ENCODE results near the gene NOXA1.
"Not testable (repeated sequence)": the region's sequence is repeated elsewhere in the genome, so short reads cannot be mapped to it uniquely, and the experiment has no call there.

NOXA1 gene

GRCh38 chr9:137465000-137465719, 42.0 kb downstream of the NOXA1 start:
- DNase-seq (ENCODE audit: low read depth in 2 of 2): no peak

- DNase-seq (ENCODE audit: low read depth in 2 of 2): no peak
These were observed 42.7 kb downstream of the NOXA1 start for GRCh38 chr9:137465720-137466388.

- DNase-seq (ENCODE audit: low read depth in 2 of 2): not testable (repeated sequence)
These were observed 43.3 kb downstream of the NOXA1 start for GRCh38 chr9:137466389-137467085.

DNA sequence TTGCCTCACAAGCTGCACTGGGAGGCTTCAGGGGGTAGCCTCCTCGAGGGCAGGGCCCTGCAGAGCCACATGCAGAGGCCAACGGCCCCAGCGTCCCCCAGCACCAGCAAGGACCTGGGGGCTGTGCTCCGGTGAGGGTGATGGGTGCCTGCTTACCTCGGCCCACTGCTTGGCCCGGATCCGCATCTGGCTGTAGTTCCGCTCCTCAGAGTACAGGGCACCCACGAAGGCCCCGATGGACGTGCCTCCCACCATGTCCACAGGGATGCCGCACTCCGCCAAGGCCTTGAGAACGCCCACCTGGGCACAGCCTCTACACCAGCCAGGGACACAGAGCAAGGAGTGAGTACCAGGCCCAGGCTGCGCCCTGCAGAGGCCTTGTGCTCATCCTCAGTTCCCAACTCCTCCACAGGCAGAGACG, 44.0 kb downstream of the NOXA1 start:
- no peak for DNase-seq (ENCODE audit: low read depth in 2 of 2)

DNA sequence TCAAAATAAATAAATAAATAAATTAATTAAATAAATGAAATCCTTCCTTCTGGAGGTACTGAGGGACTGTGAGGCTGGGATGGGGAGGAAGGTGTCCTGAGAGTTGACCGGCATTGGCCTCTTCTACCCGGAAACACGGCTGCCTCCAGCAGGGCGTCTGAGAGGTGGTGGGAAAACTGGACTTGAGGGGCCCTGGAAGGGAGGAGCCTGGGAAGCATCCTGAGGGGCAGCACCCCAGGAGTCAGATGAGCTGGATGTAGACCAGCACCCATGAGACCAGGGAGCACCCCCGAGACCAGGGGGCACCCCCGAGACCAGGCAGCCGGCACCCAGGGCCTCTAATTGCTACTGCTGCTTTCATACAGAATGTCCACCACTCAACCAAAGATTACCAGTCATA, 44.7 kb downstream of the NOXA1 start:
- DNase-seq (ENCODE audit: low read depth in 2 of 2): no peak

DNA sequence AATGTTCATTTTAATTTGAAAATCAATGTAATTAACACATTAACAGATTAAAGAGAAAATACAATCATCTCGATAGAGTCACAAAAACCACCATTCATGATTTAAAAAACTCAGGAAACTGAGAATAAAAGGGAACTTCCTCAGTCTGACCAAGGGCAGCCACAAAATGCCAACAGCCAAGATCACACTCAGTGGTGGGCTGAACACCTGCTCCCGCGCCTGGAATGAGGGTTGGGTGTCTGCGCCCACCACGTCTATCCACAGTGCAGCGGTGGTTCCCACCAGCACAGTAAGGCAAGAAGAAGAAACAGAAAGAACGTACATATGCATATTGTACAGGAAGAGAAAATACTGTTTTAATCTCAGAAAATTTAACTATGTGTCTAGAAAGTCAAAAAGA, 47.6 kb downstream of the NOXA1 start:
- no peak for DNase-seq (ENCODE audit: low read depth in 2 of 2)

GRCh38 chr9:137474271-137474670, 51.1 kb downstream of the NOXA1 start:
- no peak for DNase-seq (ENCODE audit: low read depth in 2 of 2)

GRCh38 chr9:137475666-137476065, 52.5 kb downstream of the NOXA1 start:
- no peak for DNase-seq (ENCODE audit: low read depth in 2 of 2)

DNA sequence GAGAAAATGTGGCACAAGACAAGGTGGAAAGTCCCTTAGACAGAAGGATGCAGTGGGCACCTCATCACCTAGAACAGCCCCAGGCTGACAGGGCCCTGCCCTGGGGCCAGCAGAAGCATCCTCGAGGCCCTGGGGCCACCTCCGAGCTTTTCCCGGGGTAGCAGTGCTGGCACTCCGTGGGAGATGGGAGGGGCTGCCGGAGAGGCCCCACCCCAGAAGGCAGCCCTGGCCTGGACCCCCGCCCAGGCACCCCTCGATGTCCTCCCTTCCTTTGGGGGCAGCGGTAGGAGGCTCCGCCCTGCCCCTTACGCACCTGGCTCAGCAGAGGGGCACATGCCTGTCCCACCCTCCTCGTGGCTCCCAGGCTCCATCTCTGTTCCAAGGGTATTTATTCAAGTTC, 53.7 kb downstream of the NOXA1 start:
- no peak for DNase-seq (ENCODE audit: low read depth in 2 of 2)

DNA sequence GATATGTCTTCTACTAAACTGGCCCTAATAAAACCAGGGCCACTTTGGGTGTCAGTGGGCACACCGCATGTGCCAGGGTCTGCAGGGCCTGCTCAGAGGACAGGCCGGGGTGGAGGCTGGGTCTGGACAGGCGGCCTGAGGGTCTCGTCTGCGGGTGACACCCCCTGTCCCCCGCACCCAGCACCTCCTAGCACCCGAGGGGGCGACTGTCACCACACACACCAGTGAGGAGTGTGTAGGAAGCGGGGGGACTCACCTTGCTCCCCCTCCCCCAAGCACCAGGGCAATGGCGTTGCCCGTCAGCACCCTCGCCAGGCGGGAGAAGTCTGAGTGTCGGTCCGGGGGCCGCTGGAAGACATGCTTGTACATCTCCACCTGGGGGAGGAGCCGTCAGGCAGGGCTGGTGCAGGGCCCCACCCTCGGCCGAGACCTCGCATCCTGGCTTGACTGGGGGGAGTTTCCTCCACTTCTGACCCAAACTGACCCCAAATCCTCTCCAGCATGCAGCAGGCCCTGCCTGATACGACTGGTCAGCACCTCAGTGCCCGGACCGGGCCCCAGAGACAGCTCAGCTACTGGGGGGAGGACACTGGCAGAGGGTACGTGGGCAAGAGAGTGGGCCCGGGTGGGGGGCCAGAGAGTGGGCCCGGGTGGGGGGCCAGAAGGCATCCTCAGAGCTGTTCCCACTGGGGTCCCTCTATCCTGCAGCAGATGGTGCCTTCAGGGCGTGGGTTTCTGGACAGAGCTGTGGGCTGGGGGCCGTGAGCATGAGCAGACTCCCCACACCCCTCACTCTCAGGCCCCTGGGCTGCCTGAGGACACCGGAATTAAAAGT, 54.8 kb downstream of the NOXA1 start:
- no peak for DNase-seq (ENCODE audit: low read depth in 2 of 2)

DNA sequence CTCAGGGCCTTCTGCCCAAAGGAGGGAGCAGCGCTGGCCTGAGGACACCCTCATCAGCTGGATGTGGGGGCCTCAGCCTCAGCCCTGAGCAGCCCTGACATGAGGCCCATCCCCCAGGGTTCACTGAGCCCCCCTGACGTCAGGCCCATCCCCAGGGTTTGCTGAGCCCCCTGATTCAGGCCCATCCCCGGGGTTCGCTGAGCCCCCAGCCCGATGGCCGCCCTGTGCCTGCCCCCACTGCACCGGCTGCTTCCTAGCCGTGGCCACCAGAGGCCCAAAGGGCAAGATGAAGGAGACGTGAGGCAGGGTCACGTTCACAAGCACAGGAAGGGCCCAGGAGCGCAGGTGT, 55.4 kb downstream of the NOXA1 start:
- DNase-seq (ENCODE audit: low read depth in 2 of 2): no peak

DNA sequence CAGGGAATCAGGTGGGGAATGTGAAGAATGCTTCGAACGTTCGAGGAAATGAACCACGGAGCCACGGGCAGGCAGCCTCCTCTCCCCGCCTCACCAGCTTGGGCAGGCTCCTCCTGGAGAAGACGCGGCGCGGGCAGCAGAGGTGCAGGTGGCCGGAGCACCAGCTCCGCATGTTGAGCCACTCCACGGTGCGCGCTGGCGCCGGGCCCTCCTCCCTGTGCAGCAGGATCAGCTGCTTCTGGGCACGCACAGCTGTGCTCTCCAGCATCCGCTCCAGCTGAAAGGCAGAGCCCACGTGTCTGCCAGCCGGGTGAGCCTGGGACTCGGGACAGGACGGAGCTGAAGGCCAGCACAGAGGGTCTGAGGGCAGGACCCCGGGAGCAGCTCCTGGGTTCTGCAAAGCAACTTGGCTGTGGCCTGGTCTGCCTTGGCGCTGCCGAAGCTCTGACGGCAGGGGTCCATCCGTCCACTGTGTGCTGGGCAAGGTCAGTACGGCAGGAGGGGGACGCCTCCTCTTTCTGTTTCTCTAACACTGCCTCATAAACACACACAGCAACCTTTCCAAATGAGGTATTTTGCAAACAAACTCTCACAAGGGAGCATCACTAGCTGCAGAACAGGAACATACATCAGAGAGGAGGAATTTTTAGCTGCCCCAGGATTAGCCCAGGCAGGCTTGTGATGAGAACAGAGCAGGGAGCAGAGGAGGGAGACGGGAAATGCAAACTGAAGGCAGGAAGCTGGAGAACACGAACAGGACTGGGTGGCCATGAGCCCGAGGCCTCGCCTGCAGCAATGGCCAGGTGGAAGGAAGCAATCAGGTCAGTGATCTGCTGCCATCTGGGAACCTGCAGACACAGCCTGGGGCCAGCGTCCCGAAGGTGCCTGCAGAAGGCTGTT, 56.0 kb downstream of the NOXA1 start:
- DNase-seq (ENCODE audit: low read depth in 2 of 2): no peak

GRCh38 chr9:137479892-137480685, 56.9 kb downstream of the NOXA1 start:
- no peak for DNase-seq (ENCODE audit: low read depth in 2 of 2)

- DNase-seq (ENCODE audit: low read depth in 2 of 2): no peak
These were observed 57.8 kb downstream of the NOXA1 start for GRCh38 chr9:137480686-137481683.

DNA sequence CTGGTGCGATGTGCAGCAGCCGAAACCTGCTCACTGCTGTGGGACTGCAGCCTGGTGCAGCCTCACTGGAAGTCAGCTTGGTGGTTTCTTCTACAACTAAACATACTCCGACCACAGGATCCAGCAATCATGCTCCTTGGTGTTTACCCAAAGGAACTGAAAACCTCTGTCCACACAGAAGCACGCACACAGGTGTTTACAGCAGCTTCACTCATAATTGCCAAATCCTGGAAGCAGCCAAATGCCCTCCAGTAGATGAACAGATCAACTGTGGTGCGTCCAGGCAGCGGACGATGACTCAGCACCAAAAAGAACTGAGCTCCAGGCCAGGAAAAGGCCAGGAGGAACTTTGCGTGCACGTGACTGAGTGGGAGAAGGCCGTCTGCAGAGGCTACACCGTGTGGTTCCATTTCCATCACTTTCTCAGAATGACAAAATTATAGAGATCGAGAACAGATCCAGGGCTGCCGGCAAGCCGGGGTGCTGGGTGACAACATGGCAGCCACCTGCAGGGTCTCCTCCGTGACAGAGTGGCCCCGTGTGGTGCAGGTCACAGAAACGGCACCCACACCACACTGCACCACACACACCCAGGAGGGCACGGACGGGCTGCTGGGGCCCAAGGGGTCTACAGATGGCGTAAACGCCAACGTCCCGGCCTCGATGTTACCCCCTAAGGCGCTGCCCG, 59.0 kb downstream of the NOXA1 start:
- no peak for DNase-seq (ENCODE audit: low read depth in 2 of 2)
